GM21737 (cell line): ENCODE results near the gene LENG8.
A peak's percentile ranks its signal among the peaks of the same experiment; 100 is the strongest.
"Not testable (repeated sequence)": the region's sequence is repeated elsewhere in the genome, so short reads cannot be mapped to it uniquely, and the experiment has no call there.

Source experiments
- ATAC-seq: cut with Tn5 transposase; IDR thresholded peaks from one replicate; pipeline ENCODE4 v1.9.1; 2021; ENCODE audit warnings: mild to moderate bottlenecking, moderate library complexity; ENCODE audit not compliant: unreplicated experiment

LENG8 gene

GRCh38 chr19:54460230-54461005, 11.4 kb downstream of the LENG8 start:
- ATAC-seq = no peak

GRCh38 chr19:54461210-54461609, 12.2 kb downstream of the LENG8 start:
- ATAC-seq = no peak

- ATAC-seq = no peak
Observed at GRCh38 chr19:54461613-54462012, 12.6 kb downstream of the LENG8 start.

GRCh38 chr19:54462047-54462654, 13.2 kb downstream of the LENG8 start:
- ATAC-seq = no peak

DNA sequence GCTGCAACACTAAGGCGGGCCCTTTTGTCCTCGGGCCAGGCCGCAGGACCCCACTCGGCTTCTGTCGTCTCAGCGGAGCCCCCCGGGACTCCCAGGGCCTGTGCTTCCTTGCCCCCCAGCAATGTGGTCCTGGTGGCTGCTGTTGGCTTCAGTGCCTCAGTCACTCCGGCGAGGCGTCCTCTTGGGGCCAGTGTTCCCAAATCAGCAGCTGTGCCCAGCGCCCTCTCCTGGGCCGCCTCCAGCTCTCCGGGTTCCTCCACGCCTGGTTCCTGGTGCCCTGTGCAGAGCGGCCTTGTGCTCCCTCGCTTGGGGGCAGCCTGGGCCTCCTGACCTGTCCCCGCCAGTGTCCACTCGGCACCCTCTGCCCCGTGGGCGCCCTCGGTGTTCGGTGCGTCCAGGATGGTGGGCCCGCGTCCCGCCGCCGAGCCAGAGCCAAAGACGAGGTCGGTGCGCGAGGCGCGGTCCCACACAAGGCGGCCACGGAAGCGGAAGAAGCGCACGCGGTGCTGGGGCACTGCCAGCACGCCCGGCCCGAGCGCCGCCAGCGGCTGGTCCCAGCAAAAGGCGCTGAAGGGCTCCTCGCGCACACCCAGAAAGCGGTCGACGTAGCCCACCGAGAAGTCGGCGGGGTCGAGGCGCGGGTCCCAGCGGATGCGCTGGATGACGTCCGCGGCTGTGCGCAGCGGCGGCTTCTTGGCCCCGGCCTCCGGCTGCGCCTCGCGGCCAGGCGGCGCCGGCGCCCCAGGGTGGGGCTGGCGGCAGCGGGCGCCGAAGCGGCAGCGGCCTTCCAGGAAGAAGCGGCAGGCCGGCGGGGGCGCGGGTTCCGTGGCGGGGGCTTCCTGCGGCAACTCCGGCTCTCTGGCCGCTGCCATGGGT, 13.9 kb downstream of the LENG8 start:
- peak; percentile 7 for ATAC-seq

GRCh38 chr19:54463531-54464043, 14.6 kb downstream of the LENG8 start, which contains the start of gene LENG9:
Gene LENG9 (minus strand): TSS chr19:54463778. CDS start chr19:54463526, 252 bp downstream.
- ATAC-seq = peak; percentile 51

DNA sequence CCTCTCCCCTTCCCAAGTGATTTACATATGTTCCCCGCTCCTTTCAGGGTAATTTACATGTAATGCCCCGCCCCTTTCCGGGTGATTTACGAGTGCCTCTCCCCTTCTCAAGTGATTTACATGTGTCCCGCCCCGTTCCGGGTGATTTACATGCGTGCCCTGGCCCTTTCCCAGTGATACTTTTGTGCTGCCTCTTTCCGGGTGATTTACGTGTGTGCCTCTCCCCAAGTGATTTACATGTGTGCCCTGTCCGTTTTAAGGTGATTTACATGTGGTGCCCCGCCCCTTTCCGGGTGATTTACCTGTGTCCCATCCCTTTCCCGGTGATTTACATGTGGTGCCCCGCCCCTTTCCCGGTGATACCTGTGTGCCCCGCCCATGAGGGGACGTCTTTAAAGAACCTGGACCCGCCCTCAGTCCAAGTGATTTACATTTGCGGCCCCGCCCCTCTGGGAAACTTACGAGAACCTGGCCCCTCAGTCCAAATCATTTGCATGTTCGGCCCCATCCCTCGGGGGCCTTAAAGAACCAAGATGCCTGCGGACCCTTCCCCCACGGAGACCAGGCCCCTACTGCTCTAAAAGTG, 15.1 kb downstream of the LENG8 start:
- ATAC-seq = peak; percentile 40

DNA sequence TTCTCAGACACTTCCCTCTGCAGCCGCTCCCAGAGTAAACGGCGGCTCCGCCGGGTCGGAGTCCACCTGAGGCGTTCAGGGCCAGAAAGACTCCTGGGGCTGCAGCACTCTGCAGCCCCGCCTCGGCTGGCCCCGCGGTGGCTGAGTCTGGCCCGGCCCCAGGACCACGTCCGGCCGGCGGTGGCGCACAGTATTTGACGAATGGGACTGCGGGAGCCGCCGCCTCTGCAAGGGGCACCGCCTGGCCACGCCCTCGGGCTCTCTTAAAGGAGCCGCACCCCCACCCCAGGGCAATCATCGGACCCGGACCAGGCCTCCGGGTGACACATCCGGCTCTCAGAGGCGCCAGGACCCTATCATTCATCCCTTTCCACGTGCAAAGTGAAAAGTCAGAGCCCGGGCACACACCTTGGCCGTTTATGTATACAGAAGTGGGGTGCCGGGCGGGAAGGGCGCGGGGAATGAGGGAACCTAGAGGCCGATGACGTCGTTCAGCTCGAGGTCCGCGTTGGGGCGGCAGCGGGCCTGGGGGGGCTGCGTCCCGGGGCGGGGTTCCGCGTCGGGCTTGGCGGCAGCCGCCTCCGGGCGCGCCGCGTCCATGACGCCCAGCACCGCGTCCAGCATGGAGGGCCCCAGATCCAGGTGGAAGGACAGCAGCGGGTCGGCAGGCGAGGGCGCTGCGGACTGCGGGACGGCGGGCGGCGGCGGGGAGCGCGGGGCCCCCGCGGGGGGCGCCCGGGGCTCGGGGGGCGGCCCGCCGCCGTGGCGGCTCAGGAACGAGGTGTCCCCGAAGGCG, 15.8 kb downstream of the LENG8 start:
- ATAC-seq = peak; percentile 38

- no peak for ATAC-seq
Observed at GRCh38 chr19:54465426-54466109, 16.6 kb downstream of the LENG8 start.

DNA sequence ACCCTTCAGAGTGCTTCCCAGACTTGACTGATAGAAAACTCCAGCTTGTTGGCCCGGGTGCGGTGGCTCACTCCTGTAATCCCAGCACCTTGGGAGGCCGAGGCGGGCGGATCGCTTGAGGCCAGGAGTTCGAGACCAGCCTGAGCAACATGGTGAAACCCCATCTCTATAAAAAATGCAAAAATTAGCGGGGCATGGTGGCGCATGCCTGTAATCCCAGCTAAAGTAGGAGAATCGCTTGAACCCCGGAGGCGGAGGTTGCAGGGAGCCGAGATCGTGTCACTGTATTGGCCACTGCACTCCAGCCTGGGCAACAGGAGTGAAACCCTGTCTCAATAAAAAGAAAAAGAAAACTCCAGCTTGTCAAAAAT, 17.1 kb downstream of the LENG8 start:
- not testable (repeated sequence) for ATAC-seq

- no peak for ATAC-seq
Observed at GRCh38 chr19:54469496-54469934, 20.5 kb downstream of the LENG8 start.

- ATAC-seq = no peak
Observed at GRCh38 chr19:54470276-54470887, 21.4 kb downstream of the LENG8 start.

- no peak for ATAC-seq
Observed at GRCh38 chr19:54470991-54471782, 22.2 kb downstream of the LENG8 start.

DNA sequence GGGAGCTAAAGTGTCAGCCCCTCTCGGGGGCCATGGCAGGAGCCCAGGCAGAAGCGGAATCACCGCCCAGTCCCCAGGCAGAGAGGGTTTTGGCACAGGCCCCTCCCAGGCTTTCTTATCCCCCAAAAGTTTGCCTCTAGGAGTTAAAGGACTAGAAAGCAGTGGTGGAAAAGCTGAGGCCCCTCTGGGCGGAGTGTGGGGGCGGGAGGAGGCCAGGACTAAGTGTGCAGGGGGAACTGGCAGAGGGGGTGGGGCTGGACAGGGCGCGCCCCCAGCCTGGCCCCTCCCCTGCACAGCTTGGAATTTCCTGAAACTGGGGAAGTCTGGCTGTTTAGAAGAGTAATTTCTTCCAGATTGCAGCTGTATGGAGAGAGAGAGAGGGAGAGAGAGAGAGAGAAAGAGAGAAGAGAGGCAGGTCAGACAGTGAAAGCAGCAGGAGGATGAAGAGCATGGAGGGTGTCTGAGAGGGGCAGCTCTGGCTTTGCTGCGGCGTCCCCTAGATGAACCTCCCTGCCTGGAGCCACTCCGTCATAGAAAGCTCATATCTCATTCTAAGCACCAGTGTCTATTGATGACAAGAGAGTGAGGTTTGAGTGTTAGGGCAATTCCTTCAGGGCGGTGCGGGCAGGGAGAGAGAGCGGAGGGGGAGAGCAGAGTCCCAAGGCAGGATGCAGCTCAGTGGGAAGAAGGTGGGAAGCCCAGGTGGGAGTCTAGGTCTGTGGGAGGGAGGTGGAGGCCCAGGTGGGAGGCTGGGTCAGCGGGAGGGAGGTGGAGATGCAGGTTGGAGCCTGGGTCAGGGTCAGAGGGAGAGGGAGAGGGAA, 24.3 kb downstream of the LENG8 start, which contains the start of gene CDC42EP5:
CDC42EP5 (minus strand) TSS at position 226 of the 821 bp plus-strand sequence. CDS start 7,749 bp downstream, outside the sequence.
- ATAC-seq = no peak

DNA sequence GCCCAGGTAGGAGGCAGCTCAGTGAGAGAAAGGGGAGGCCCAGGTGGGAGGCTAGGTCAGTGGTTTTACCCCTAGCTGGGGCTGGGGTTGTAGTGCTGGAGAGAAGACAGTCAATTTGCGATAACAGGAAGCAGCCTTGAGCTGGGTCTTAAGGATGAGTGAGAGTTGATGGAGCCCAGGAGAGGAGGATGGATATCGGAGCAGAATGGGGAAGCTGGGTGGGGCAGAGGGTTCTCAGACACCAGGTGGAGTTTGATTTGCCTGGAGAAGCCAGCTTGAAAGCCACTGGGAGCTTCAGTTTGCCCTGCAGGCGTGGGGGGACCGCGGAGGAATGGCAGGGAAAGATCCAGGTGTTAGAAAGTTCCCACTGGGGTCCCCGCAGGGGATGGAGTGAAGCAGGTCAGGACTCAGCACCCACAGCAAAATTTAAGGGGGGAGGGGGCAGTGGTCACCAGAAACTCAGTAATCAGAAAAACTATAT, 24.9 kb downstream of the LENG8 start:
- ATAC-seq = no peak

GRCh38 chr19:54475706-54476105, 26.7 kb downstream of the LENG8 start:
- ATAC-seq = no peak

DNA sequence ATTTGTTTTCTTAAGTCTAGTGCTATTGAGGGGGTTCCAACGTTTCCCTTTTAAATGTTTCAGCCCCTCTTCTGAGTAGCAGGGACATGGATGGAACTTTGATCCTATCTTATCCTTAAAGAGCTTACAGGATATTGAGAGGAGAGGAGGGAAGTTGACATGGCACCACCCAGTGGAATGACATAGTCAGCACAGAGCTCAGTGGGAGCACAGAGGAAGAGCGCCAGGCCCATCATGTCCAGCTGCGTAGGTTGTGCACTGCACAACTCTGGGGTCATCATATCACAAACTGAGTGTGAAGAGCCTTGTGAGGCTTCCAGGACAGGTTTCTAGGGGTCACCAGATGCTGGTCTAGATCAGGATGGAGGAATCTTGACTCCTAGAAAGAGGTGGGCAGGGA, 28.7 kb downstream of the LENG8 start:
- no peak for ATAC-seq
